K562 treated with DMSO at 1 percent for 24 hours (cell line): ENCODE data around the gene MYLIP. TPM values are rescaled to one million over a fixed set of nuclear protein-coding genes. Genes with fewer than 3 reads are reported as not detected.

ENCODE experiments used
- total RNA-seq: library from RNA; unstranded; fragments of 300-600 nt; gene quantifications from 2 replicates; pipeline ENCODE4 v1.2.3, GENCODE V29; 2022; ENCODE audit warnings: low read depth; ENCODE audit not compliant: insufficient read depth

MYLIP gene
- total RNA-seq = 41.3 and 45.9 TPM in 2 replicates

DNA sequence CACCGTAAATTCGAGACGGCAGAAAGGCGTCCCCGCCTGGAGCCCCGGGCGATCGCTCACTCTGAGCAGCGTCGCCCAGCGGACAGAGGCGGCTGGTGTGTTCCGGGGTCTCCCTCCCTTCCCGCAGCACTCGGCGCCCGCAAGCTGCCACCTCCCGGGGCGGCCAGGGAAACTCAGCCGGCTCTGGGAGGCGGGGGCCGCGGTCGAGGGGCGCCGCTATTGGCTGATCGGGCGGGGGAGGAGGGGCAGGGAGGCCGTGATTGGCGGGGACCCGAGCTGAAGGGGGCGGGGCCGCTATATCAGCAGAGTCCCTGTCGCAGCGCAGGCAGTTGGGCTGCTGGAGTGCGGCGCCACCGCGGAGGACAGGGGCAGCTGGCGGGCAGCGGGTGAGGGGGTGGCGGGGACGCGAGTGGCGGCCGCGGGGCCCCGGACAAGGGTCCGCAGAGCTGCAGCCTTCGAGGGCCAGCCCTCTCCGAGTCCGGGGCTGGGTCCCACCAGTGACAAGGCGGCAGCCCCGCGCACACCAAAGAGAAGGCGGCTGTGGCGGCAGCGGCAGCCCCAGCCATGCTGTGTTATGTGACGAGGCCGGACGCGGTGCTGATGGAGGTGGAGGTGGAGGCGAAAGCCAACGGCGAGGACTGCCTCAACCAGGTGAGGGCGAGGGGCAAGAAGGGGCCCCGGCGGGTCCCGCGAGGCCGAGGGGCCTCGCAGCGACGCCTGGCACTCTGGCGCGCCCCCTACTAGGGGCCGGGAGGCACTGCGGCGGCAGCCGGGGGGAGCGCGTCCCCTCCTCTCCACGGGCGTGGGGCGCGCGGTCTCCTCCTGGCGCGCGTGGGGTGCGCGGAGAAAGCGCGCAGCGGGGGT is at the start of gene MYLIP:
Gene MYLIP (plus strand): TSS at position 328 of the 864 bp plus-strand sequence. CDS start 237 bp downstream, at position 565.

Other genes with a start within 250 kb of the MYLIP start
- gene GMPR, start 109.5 kb downstream of the MYLIP start, total RNA-seq = 105 and 118 TPM in 2 replicates